SK-N-MC (cell line): ENCODE measurements around the gene POPDC3.
"Not testable (repeated sequence)": the region's sequence is repeated elsewhere in the genome, so short reads cannot be mapped to it uniquely, and the experiment has no call there.

Experiments
- DNase-seq: peaks from one replicate; pipeline ENCODE4 v3.0.0-alpha.2; 2011; ENCODE audit warnings: low read depth, low spot score
- H3K27ac ChIP-seq: fragments of 200-600 bp; sonication (generic); 2 replicates; pipeline ENCODE4 v1.5.1; 2016; ENCODE audit warnings: mixed run types
- H3K36me3 ChIP-seq: fragments of 200-600 bp; sonication (generic); 2 replicates; pipeline ENCODE4 v1.6.1; 2017; ENCODE audit warnings: antibody characterized with exemption, low read length, mixed read lengths; ENCODE audit not compliant: insufficient read depth
- H3K4me3 ChIP-seq: fragments of 200-600 bp; sonication (generic); 2 replicates; pipeline ENCODE4 v1.5.1; 2016
- H3K9ac ChIP-seq: fragments of 200-600 bp; sonication (generic); 2 replicates; pipeline ENCODE4 v1.8.0; 2017; ENCODE audit warnings: mixed run types, mixed read lengths; ENCODE audit not compliant: insufficient read length
- H3K9me3 ChIP-seq: fragments of 200-600 bp; sonication (generic); 2 replicates; pipeline ENCODE4 v1.6.1; 2017; ENCODE audit warnings: low read depth, mild to moderate bottlenecking, antibody characterized with exemption, low read length, moderate library complexity, mixed read lengths
- EZH2 ChIP-seq: fragments of 200-600 bp; sonication (generic); IDR thresholded peaks from one replicate; pipeline ENCODE4 v1.6.1; 2017; ENCODE audit warnings: antibody characterized with exemption
- FOXP2 ChIP-seq: optimal IDR thresholded peaks from 2 replicates; pipeline ENCODE3; 2011; ENCODE audit warnings: mild to moderate bottlenecking, moderate library complexity; ENCODE audit not compliant: insufficient read depth; ENCODE audit errors: extremely low read length, control extremely low read depth
- POLR2AphosphoS5 ChIP-seq: IDR thresholded peaks from 2 replicates; pipeline ENCODE4 v1.6.1; 2012; ENCODE audit warnings: mild to moderate bottlenecking, low read depth, low read length, borderline replicate concordance

Gene POPDC3

GRCh38 chr6:105189026-105189820 lies 9.4 kb upstream of the POPDC3 start:
- no peak overlapping the region for H3K27ac ChIP-seq
- no peak overlapping the region for H3K9ac ChIP-seq
- no peaks in the 10 kb centered on the region for H3K9me3 ChIP-seq
- no peaks in the 10 kb centered on the region for H3K36me3 ChIP-seq
- DNase-seq, result no peak
- H3K4me3 ChIP-seq, result no peak overlapping the region
- no peak for TF ChIP-seq POLR2AphosphoS5
- TF ChIP-seq EZH2, result no peak
- TF ChIP-seq FOXP2, result no peak

- no peak for DNase-seq
- H3K27ac ChIP-seq, result no peak overlapping the region
- TF ChIP-seq FOXP2, result no peak
- TF ChIP-seq POLR2AphosphoS5, result no peak
- TF ChIP-seq EZH2, result no peak
- no peaks in the 10 kb centered on the region for H3K36me3 ChIP-seq
- no peak overlapping the region for H3K4me3 ChIP-seq
- H3K9me3 ChIP-seq, result no peaks in the 10 kb centered on the region
- no peak overlapping the region for H3K9ac ChIP-seq
These were observed 8.4 kb upstream of the POPDC3 start for GRCh38 chr6:105188251-105188650.

GRCh38 chr6:105186576-105186975 lies 6.8 kb upstream of the POPDC3 start:
- no peaks in the 10 kb centered on the region for H3K36me3 ChIP-seq
- no peaks in the 10 kb centered on the region for H3K9me3 ChIP-seq
- H3K4me3 ChIP-seq, result no peak overlapping the region
- no peak for TF ChIP-seq EZH2
- TF ChIP-seq FOXP2, result no peak
- TF ChIP-seq POLR2AphosphoS5, result no peak
- DNase-seq, result no peak
- H3K9ac ChIP-seq, result no peak overlapping the region
- no peak overlapping the region for H3K27ac ChIP-seq

GRCh38 chr6:105184921-105185320 lies 5.1 kb upstream of the POPDC3 start:
- Histone ChIP-seq H3K9me3 (no peaks in the 10 kb centered on the region), H3K9ac (no peak overlapping the region), H3K4me3 (no peak overlapping the region), H3K27ac (no peak overlapping the region), H3K36me3 (no peaks in the 10 kb centered on the region)
- TF ChIP-seq EZH2 (no peak), FOXP2 (no peak), POLR2AphosphoS5 (no peak)
- no peak for DNase-seq

- TF ChIP-seq EZH2, result no peak
- TF ChIP-seq POLR2AphosphoS5, result no peak
- no peak for TF ChIP-seq FOXP2
- Histone ChIP-seq H3K9ac (no peak overlapping the region), H3K36me3 (no peaks in the 10 kb centered on the region), H3K27ac (no peak overlapping the region), H3K4me3 (no peak overlapping the region), H3K9me3 (no peaks in the 10 kb centered on the region)
- DNase-seq, result no peak
These were observed 2.2 kb upstream of the POPDC3 start for GRCh38 chr6:105181981-105182515.

- no peak overlapping the region for H3K4me3 ChIP-seq
- H3K9me3 ChIP-seq, result no peaks in the 10 kb centered on the region
- TF ChIP-seq EZH2 (no peak), POLR2AphosphoS5 (no peak), FOXP2 (no peak)
- no peak for DNase-seq
- H3K9ac ChIP-seq, result no peak overlapping the region
- H3K36me3 ChIP-seq, result no peaks in the 10 kb centered on the region
- H3K27ac ChIP-seq, result no peak overlapping the region
These were observed 1.2 kb downstream of the POPDC3 start for GRCh38 chr6:105178636-105179035.

GRCh38 chr6:105178110-105178509 lies 1.7 kb downstream of the POPDC3 start:
- H3K4me3 ChIP-seq, result no peak overlapping the region
- no peaks in the 10 kb centered on the region for H3K9me3 ChIP-seq
- H3K36me3 ChIP-seq, result no peaks in the 10 kb centered on the region
- no peak overlapping the region for H3K27ac ChIP-seq
- DNase-seq, result no peak
- no peak for TF ChIP-seq FOXP2
- TF ChIP-seq POLR2AphosphoS5, result no peak
- no peak for TF ChIP-seq EZH2
- no peak overlapping the region for H3K9ac ChIP-seq

- no peak overlapping the region for H3K27ac ChIP-seq
- no peak overlapping the region for H3K9ac ChIP-seq
- H3K9me3 ChIP-seq, result no peaks in the 10 kb centered on the region
- H3K4me3 ChIP-seq, result no peak overlapping the region
- TF ChIP-seq POLR2AphosphoS5, result no peak
- TF ChIP-seq EZH2, result no peak
- no peak for TF ChIP-seq FOXP2
- DNase-seq, result no peak
- no peaks in the 10 kb centered on the region for H3K36me3 ChIP-seq
These were observed 2.3 kb downstream of the POPDC3 start for GRCh38 chr6:105177556-105177955.

- Histone ChIP-seq H3K9me3 (no peaks in the 10 kb centered on the region), H3K9ac (no peak overlapping the region), H3K27ac (no peak overlapping the region), H3K36me3 (no peaks in the 10 kb centered on the region), H3K4me3 (no peak overlapping the region)
- no peak for DNase-seq
- TF ChIP-seq FOXP2 (no peak), POLR2AphosphoS5 (no peak), EZH2 (no peak)
These were observed 5.3 kb downstream of the POPDC3 start for GRCh38 chr6:105174512-105174911.

GRCh38 chr6:105172515-105172914 lies 7.3 kb downstream of the POPDC3 start:
- H3K9ac ChIP-seq, DNase-seq, H3K4me3 ChIP-seq, H3K36me3 ChIP-seq, H3K9me3 ChIP-seq, H3K27ac ChIP-seq: not testable (repeated sequence)
